Stimulated activated CD8-positive, alpha-beta memory T cell treated with anti-CD3 and anti-CD28 coated beads, Interleukin-4, amount 100 ng/mL, for 4 hours (primary cell): Measurements from ENCODE around the gene FSIP1.
A peak's percentile ranks its signal among the peaks of the same experiment; 100 is the strongest.

Experiments used
- DNase-seq, 2 donors: peaks; one replicate each; pipeline ENCODE4 v3.0.0-alpha.2; 2020; ENCODE audit warnings: low read depth in 2 of 2, low spot score in 1 of 2

The FSIP1 gene

GRCh38 chr15:39625451-39625850 is 157.2 kb downstream of the FSIP1 start:
- no peak for DNase-seq

DNA sequence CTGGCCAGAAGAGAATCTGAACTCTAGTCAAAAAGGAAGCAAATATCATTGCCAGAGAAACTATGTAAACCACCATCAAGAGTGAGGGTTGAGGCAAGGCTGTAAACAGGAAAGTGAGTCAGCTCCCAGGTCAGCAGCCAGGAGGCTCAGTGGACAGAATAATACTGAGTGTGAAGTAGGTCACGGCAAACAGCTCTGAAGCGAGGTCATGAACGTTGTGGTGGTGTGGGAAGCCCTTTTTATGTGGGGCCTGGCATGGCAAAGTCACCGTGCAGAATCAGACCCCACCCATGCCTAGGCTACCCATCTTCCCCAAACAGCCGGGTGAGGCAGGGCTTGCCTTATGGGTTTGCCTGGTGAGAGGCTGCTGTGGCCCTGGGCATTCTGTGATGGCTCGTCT is 157.8 kb downstream of the FSIP1 start:
- peak in 1 of 2 donors; percentile 58 for DNase-seq

DNA sequence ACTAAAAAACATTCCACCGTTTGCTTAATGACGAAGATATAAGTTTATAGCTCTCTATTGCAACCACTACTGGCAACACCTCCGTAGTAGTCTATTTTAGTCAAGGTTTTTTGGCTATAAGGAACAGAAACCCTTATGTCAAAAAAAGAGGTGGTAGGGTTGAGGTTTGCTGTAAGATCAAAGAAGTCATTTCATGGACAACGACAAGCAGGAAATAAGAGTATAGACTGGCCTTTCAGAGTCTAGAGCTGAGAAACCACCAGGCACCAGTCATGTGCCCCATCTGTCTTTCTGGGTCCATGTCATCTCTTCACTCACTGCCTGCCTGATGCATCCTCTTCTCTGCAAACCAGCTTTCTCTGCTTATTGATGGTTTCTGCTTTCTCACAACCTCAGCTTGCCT is 159.1 kb downstream of the FSIP1 start:
- DNase-seq = no peak

- no peak for DNase-seq
Observed at GRCh38 chr15:39622660-39623516, 159.8 kb downstream of the FSIP1 start.

- no peak for DNase-seq
Observed at GRCh38 chr15:39621976-39622375, 160.7 kb downstream of the FSIP1 start.

- no peak for DNase-seq
Observed at GRCh38 chr15:39621210-39621609, 161.4 kb downstream of the FSIP1 start.

- DNase-seq = no peak
Observed at GRCh38 chr15:39618063-39618823, 164.4 kb downstream of the FSIP1 start.

GRCh38 chr15:39616731-39617455 is 165.7 kb downstream of the FSIP1 start:
- no peak for DNase-seq

GRCh38 chr15:39613861-39614260 is 168.8 kb downstream of the FSIP1 start:
- DNase-seq = no peak

GRCh38 chr15:39613271-39613670 is 169.4 kb downstream of the FSIP1 start:
- DNase-seq = no peak

DNA sequence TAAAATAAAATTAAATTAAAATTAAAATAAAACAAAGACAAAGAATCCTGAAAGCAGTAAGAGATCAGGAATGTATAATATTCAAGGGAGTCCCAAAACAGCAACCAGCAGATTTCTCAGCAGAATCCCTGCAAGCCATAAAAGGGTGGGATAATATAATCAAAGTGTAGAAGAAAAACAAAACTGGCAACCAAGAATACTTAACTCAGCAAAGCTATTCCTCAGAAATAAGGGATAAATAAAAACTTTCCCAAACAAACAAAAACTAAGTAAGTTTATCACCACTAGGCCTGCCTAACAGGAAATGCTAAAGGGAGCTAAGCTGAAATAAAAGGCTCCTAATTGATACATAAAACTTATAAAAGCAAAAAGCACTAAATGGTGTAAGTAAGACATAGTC is 172.0 kb downstream of the FSIP1 start:
- DNase-seq = no peak

GRCh38 chr15:39609166-39609916 is 173.3 kb downstream of the FSIP1 start:
- DNase-seq = no peak

DNA sequence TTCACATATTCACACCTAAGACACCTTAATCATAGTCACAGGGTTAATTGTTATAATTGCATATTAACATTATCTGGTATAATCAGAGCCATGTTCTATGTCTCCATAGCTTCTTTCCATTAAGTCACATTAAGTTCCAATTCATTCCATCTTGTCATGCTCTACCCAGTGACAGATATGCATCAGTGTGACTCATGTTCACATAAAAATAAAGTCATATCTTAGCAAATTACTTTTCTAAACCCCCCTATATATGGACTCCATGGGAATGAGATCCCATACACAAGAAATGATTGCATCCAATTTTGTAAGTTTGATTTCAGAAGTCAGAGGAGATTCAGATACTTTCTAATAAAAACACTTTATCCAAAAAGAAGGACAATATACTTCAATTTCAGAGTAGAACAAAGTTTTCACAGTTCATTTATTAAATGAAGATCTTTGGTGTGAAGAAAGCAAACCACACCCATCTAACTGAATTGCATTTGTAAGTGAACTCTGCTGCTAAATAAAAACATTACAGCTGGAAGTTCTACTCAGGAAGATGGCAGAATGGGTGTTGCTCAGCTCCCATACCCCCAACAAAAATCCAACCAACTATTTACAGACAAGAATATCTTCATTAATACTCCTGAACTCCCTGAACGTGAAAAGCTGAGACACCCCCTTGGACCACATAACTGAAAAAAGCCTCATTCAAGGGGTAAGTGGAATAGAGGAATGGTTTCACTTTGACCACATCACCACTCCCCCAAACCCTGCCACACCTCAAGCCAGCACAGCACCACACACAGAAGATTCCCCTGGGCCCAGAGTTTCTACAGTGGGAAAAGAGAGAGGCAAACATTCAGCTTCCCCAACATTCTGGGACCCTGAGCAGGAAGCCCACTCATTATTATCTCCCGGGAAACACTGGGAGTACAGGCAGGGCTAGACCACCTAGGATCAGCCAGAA is 174.2 kb downstream of the FSIP1 start:
- DNase-seq = no peak

DNA sequence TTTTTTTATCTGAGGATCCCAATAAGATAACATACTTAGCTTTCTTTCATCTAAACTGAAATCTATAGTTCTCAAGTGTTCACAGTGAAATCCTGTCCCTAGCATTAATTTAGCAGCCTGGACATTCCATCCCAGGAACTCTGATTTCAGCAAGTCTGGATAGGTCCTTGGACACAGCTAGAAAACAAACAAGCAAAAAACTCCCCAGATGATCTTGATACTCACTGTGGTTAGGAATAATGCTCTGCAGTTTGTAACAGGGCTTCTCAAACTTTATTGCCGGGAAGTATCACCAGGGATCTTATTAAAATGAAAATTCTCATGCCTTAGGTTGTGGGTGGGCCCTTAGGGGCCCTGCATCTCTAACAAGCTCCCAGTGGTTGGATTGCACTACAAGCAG is 177.5 kb downstream of the FSIP1 start:
- DNase-seq = no peak

- no peak for DNase-seq
Observed at GRCh38 chr15:39602143-39602542, 180.5 kb downstream of the FSIP1 start.

DNA sequence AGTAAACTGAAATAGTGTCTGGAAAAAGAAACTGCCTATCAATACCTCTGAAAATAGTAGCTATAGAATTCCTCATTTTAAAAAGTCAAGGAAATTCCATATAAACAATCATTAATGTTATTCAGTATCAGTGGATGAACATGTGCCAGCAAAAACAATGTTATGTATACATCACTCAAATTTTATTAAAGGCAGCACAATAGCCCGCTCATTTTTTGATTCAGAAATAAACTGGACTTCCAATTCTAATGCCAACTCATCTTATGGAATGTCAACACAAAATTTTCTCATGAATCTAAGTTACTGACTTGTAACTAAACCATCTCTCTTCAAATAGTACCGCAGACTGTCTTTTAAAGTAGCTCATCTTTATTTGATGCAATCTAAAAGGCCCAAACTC is 182.8 kb downstream of the FSIP1 start:
- DNase-seq = no peak

GRCh38 chr15:39598958-39599845 is 183.4 kb downstream of the FSIP1 start:
- no peak for DNase-seq

GRCh38 chr15:39598186-39598850 is 184.3 kb downstream of the FSIP1 start:
- DNase-seq = no peak
